GM19463 (cell line): ENCODE data around the gene AP3B2.
"Not testable (repeated sequence)": the region's sequence is repeated elsewhere in the genome, so short reads cannot be mapped to it uniquely, and the experiment has no call there.

Experiments used
- ATAC-seq: cut with Tn5 transposase; IDR thresholded peaks from one replicate; pipeline ENCODE4 v1.9.1; 2021; ENCODE audit warnings: mild to moderate bottlenecking, moderate library complexity; ENCODE audit not compliant: unreplicated experiment

AP3B2 gene

GRCh38 chr15:82650046-82650670, 59.5 kb downstream of the AP3B2 start:
- no peak for ATAC-seq

GRCh38 chr15:82649226-82649999, 60.3 kb downstream of the AP3B2 start:
- no peak for ATAC-seq

DNA sequence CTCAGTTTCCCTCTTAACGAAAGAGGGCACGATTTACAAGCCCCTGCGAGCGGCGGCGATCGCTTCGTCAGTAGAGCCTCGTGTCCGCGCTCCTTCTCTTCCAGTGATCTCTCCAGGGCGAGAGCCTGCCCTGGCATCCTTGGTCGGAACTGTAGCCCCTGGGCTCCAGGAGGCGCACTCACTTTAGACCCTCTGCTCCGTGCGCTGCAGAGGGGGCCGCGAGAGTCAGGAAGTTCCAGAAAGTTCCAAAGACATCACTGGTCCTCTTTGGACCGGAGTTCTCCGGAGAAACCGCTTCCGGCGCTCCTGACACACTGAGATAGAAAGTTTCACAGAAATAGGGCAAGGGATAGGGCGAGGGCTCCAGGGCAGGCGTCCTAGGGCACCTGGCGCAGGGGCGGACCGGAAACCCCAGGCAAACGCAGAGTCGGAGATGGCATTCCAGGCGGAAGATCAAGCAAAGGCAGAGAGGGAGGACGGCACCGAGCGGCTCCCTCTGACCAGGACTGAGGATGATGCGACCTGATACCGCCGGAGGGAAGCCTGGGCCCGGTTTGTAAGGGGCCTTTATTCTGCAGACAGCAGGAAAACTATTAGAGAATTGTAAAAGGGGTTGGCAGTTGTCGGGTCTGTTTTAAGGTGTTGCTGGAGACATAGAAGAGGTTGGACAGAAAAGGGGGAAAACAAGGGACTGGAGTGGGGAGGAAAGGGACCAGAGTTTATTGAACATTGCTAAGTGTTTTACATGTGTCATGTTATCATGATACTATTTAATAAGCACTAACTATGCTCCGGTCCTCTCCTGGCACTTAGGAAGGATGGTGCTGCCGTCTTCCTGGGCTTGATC, 61.2 kb downstream of the AP3B2 start:
- ATAC-seq: no peak

- ATAC-seq: no peak
Measured at GRCh38 chr15:82647835-82648256, 61.8 kb downstream of the AP3B2 start.

DNA sequence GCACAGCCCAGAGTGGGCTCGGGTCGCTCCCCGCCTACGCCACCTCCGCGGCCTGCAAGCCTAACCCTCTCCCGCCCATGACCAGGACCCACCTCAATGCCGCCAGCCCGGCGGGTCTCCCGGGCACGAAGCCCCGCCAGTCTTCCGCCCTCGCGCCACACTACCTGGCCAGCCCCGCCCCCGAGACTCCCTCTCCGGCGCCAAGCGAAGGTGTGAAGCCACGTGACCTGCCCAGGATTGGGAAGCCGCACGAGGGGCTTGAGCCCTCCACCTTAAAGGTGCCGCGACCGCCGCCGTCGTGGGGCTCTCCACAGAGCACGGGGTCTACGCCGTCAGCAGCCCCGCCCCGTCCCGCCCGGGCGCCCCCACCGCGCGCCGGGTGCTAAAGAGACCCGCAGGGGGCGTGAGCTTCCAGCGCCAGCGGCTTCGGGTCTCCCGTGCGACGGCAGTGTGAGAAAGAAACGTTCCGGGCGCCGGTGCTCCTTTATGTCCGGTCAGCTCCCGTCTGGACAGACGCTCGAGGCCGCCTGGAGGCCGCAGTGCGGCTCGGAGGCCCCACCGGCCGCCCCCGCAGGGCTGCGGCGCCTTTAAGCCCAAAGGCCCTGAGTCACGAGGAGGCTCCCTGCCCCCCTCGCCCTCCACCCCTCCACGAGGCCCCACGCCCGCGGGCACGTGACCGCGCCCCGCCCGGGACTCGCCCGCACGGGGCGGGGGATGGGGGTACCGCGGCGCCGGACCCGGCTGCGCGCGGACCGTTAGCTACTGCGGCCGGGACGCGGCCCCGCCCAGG, 62.4 kb downstream of the AP3B2 start, which contains the start of gene CPEB1:
CPEB1 (minus strand) TSS at position 319 of the 790 bp plus-strand sequence. CDS start 18,904 bp downstream, outside the sequence.
- ATAC-seq: no peak

DNA sequence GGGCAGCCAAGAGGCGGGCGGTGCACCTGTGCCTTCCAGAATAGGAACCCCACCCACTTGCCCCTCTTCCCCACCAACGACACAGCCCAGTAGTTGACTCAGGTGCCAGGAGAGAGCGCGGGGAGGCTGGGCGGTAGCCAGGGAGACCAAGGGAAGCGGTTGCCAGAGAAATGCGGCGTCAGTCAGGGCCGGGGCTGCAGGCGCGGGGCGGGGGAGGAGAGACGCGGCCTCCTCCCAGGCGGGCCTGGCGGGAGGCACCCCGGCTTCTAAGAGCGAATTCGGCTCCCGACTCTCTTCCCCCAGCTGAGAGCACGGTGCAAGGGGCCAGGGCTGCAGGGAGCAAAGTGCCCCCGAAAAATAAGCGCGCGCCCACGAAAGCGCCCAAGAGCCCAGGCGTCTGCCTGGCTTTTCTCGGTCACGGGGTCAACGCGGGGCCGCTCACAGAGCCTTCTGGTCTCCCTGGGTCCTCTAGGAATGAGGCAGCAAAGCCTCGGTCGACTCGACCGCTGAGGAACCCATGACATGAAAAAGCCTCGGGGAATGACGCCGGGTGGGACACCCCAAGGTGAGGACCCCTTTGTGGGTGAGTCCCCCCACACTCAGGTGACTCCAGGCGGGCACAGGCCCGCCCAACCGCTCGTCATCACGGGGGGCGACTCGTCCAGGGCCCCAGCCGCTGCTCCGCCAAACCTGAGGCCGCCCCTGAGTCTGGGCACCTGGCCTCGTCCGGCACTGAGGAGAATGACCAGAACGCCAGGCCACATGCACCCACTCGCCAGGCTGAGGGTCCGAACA, 63.2 kb downstream of the AP3B2 start:
- no peak for ATAC-seq

- ATAC-seq: not testable (repeated sequence)
Measured at GRCh38 chr15:82644967-82645852, 64.5 kb downstream of the AP3B2 start.

DNA sequence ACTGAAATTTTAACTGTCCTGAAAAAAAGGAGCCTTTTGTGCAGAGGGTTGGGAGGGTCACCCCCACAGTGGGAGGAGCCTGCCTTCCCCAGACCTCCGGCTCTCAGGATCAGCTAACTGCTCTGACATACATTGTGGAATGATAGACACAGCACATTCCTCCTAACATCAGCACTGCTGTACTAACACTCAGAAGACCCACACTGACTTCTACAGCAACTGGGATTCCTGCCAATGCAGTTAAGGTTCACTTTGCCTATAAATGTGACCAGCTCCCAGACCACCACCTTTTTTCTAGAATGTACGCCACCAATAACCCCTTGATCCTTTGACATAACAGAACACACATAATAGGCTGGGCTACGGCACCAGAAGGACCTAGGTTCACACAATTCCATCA, 65.7 kb downstream of the AP3B2 start:
- ATAC-seq: no peak

- ATAC-seq: no peak
Measured at GRCh38 chr15:82642656-82643055, 67.0 kb downstream of the AP3B2 start.

DNA sequence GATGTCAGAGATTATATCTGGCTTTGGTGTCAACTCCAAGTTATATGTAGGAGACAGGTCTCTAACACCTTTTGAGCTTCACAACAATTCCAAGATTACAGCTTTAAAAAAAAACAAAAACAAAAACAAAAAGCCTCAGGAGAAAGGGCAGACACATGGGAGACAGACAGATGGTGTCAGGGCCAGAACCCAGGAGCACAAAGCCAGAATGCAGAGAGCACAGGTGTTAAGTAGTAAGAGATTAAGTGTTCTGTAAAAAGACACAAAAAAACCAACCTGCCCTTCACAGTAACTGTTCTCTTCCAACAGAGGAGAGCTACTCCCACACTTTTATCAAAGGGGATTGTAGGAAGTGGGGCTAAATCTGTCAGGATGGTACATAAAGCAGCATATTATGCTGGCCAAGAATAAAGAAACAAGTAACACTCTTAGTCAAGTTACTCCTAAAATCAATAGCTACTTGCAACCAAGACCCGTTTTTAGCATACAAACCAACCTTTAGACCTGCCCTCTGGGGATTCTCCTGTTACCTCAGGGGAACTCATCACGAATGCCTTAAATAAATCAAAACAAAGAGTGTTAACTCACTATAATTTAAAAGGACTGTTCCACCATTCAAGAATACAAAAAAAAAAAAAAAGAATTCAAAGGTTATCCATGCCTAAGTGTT, 68.4 kb downstream of the AP3B2 start:
- no peak for ATAC-seq

GRCh38 chr15:82640672-82641071, 69.0 kb downstream of the AP3B2 start:
- no peak for ATAC-seq

DNA sequence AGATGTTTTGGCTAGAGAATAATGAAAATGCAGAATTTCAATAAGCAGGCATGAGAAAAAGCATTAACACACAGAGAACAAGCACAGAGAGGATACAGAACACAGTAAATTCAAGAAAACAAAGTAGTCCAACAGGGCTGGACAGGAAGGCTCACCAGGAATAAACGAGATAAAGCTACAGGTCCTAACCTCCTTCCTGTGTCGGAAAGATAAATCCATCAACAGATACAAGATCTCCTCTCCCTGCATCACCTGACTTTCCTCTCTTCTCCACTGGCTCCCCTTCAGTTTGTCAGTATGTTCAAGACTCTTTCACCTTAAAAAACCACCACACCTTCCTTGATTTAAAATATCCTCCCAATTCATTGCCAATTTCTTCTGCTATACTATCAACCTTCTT, 73.9 kb downstream of the AP3B2 start:
- ATAC-seq: no peak

DNA sequence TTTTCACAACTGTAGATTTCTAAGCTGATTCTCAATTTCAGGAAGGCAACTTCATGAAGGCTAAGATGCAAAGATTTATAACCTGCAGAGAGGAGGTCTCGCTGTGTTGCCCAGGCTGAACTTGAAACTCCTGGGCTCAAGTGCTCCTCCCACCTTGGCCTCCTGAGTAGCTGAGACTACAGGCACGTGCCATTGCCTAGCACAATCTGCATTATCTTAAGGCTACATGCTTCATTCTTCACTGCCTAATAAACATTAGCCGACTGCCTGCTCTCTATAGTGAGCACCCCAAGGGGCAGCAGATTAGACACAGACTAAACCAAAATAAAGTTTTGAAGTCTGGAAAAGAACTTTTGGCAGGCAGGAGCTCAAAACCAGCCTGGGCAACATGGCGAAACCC, 79.6 kb downstream of the AP3B2 start:
- ATAC-seq: no peak

DNA sequence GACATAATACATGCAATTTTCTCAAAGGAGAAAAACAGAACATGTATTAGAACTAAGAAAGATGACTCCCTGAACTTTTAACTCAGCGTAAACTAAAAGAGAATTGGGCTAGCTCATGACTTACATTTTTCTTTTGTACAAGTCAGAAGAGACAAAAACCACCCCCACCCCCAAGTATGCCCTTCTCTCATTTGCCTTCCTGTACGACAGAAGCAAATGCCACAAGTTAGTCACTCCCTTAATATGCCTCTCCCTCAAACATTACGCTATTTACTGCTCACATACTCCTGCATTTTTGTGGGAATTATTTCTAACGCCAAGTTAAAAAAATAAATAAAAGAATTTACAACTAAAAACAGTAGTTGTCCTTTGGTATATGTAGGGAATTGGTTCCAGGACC, 84.5 kb downstream of the AP3B2 start:
- no peak for ATAC-seq

DNA sequence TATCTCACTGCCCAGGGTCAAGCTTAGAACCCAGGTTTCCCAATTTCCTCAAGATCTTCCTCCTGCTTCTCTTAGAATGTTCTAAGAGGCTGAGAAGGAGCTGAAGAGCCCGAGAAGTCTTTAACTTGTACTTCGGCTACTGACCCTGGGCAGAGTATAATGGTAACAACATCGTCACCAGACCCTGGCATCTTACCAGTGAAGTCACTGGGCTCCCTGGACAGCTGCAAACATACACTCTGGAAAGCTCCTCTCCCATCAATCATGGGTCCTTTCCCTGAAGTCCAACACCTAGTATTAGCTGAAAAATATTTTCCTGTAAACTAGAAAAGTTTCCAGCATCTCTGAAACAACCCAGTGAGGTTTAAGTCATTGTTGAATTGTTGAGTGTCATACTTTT, 85.2 kb downstream of the AP3B2 start:
- ATAC-seq: no peak

DNA sequence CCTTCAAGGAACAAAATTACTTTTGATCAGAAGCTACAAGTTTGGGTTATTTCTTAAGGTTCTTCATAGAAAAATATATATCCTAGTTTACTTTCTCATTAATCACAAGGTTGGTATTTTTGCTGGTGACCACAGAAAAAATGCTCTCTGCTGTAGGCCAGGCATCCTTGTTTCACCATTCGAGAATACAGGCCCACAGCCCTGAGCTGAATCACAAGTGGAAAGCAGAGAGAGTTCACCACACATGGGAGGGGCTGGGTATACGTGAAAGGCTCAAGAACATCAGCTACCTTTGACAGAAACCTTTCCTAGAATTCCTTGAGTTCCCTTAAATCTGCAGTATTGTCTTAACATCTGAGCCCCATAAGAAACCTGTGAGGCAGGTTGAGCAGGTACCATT, 85.7 kb downstream of the AP3B2 start:
- no peak for ATAC-seq

- no peak for ATAC-seq
Measured at GRCh38 chr15:82621970-82622369, 87.7 kb downstream of the AP3B2 start.

DNA sequence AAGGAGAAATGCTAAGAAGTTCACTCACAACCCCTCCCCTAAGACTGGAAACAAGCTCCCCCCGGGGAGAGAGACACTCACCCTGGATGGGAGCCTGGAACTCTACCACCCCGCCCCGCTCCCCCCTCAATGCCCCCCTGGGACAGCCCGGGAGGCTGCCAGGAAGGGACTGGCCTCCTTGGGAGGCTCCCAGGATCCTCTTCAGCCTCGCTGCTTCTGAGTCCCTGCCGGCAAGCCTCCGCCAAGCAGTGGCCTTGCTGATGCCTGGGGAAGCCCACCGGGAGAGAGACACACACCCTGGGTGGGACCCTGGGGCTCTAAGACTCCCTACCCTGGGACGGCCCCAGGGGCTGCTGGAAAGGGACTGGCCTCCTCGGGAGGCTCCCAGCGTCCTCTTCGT, 95.9 kb downstream of the AP3B2 start:
- no peak for ATAC-seq
